K562 (cell line): ENCODE measurements around the gene DPH2. TPM values are rescaled to one million over a fixed set of nuclear protein-coding genes. Genes with fewer than 3 reads are reported as not detected.

Source experiments
- BCOR ChIP-seq: fragments of 450-650 bp; IDR thresholded peaks from 2 replicates; pipeline ENCODE4 v1.6.1; 2016
- BDP1 ChIP-seq: IDR thresholded peaks from 3 replicates; pipeline ENCODE4 v1.6.1; 2011; ENCODE audit not compliant: insufficient read length, insufficient read depth
- DACH1 ChIP-seq: fragments of 450-650 bp; IDR thresholded peaks from 2 replicates; pipeline ENCODE4 v1.6.1; 2018; ENCODE audit not compliant: partially characterized antibody
- DEAF1 ChIP-seq: fragments of 450-650 bp; formaldehyde crosslinking; IDR thresholded peaks from 2 replicates; pipeline ENCODE4 v1.4.0; 2020; ENCODE audit warnings: mild to moderate bottlenecking, moderate library complexity
- DMBX1 ChIP-seq: fragments of 250-450 bp; sonication (Bioruptor Pico); IDR thresholded peaks from 2 replicates; pipeline ENCODE4 v1.8.0; 2022; ENCODE audit warnings: inconsistent platforms, mild to moderate bottlenecking, moderate library complexity, borderline replicate concordance
- ELK1 ChIP-seq: sonication (generic); formaldehyde crosslinking; IDR thresholded peaks from 2 replicates; pipeline ENCODE4 v1.8.1; 2022; ENCODE audit warnings: missing genetic modification reagents
- HLTF ChIP-seq: fragments of 450-650 bp; IDR thresholded peaks from 2 replicates; pipeline ENCODE4 v1.6.1; 2016
- MAFK ChIP-seq: IDR thresholded peaks from 2 replicates; pipeline ENCODE4 v1.6.1; 2011; ENCODE audit warnings: low read length, improper control_type of control experiment
- PHF20 ChIP-seq: fragments of 450-650 bp; IDR thresholded peaks from 2 replicates; pipeline ENCODE4 v1.6.1; 2018; ENCODE audit not compliant: partially characterized antibody
- PHF21A ChIP-seq: fragments of 450-650 bp; IDR thresholded peaks from 2 replicates; pipeline ENCODE4 v1.6.1; 2017; ENCODE audit warnings: low read depth, borderline replicate concordance
- PHF8 ChIP-seq: fragments of 200-600 bp; sonication (generic); IDR thresholded peaks from 2 replicates; pipeline ENCODE4 v1.6.1; 2012; ENCODE audit warnings: mixed run types, mild to moderate bottlenecking, inconsistent platforms, low read length, moderate library complexity, borderline replicate concordance
- RAD21 ChIP-seq, 2 experiments: fragments of 250-450 bp in 1 of 2; fragments of 450-650 bp in 1 of 2; sonication (Bioruptor Pico) in 1 of 2; formaldehyde crosslinking in 1 of 2; IDR thresholded peaks in 1 of 2; conservative IDR thresholded peaks in 1 of 2; 2 replicates each; pipeline versions ENCODE4 v1.4.0 to v1.8.0; 2020 to 2022; ENCODE audit warnings: mild to moderate bottlenecking in 2 of 2, moderate library complexity in 1 of 2
- ZNF175 ChIP-seq: fragments of 200-800 bp; sonication (Bioruptor generic); IDR thresholded peaks from 2 replicates; pipeline ENCODE4 v1.6.1; 2016; ENCODE audit warnings: low read depth, mild to moderate bottlenecking, missing genetic modification characterization, missing compliant biosample characterization
- ZNF316 ChIP-seq: fragments of 450-650 bp; IDR thresholded peaks from 2 replicates; pipeline ENCODE4 v1.6.1; 2016
- polyA plus RNA-seq, 8 experiments: library from polyadenylated mRNA; depleted of rRNA in 4 of 8; stranded (reverse) in 5 of 8; unstranded in 3 of 8; fragments of >200 nt; fragmentation: Nextera tagmentation in 2 of 8; fragmentation: Illumina TruSeq in 1 of 8; extraction: Ambion mirVana in 2 of 8; extraction: Trizol in 1 of 8; gene quantifications; 2 replicates each; pipeline versions ENCODE4 v1.2.1 to v1.2.3, GENCODE V29; 2011 to 2014; ENCODE audit warnings: inconsistent platforms in 1 of 8, missing spikeins in 1 of 8
- total RNA-seq, 7 experiments: library from RNA; depleted of rRNA in 6 of 7; stranded (reverse); fragments of >200 nt in 6 of 7; fragmentation: Illumina TruSeq in 2 of 7; extraction: Trizol in 2 of 7; gene quantifications; 2 replicates each; pipeline versions ENCODE4 v1.2.1 to v1.2.3, GENCODE V29; 2011 to 2021; ENCODE audit warnings: low replicate concordance in 1 of 7

Gene DPH2
- total and polyA plus RNA-seq, 9 of the 15 experiments (the other 6 are each of a cell fraction or from before 2014, with no cell fraction given): 17.9 to 94.1 (median 68.1) TPM

GRCh38 chr1:43969746-43970466, at the start of gene DPH2 (continued):
- no peak for TF ChIP-seq RAD21 (CRISPR knock-in tag; conservative IDR thresholded peaks at IDR 0.05 in 1 of 2, IDR thresholded peaks at IDR 0.05 in 1 of 2)
- TF ChIP-seq MAFK: no peak
- no peak for TF ChIP-seq DMBX1
- no peak for TF ChIP-seq BDP1
- no peak for TF ChIP-seq BCOR
- TF ChIP-seq PHF8: peak; percentile 83; the same call in 1 of the 2 replicates
- TF ChIP-seq PHF21A: no peak
- no peak for TF ChIP-seq DEAF1
- peak; percentile 87 for TF ChIP-seq PHF20
- no peak for TF ChIP-seq DACH1
- no peak for TF ChIP-seq HLTF
- no peak for TF ChIP-seq ELK1 (CRISPR knock-in tag)
- TF ChIP-seq ZNF316: no peak
- TF ChIP-seq ZNF175 (CRISPR knock-in tag): no peak
- TF ChIP-seq, all 486 proteins: peak for 95
